HG03442 (cell line): ENCODE measurements around the gene FRG2B.
"Not testable (repeated sequence)": the region's sequence is repeated elsewhere in the genome, so short reads cannot be mapped to it uniquely, and the experiment has no call there.

Experiments used
- ATAC-seq: cut with Tn5 transposase; IDR thresholded peaks from one replicate; pipeline ENCODE4 v1.9.1; 2021; ENCODE audit warnings: mild to moderate bottlenecking, moderate library complexity; ENCODE audit not compliant: unreplicated experiment

FRG2B gene

DNA sequence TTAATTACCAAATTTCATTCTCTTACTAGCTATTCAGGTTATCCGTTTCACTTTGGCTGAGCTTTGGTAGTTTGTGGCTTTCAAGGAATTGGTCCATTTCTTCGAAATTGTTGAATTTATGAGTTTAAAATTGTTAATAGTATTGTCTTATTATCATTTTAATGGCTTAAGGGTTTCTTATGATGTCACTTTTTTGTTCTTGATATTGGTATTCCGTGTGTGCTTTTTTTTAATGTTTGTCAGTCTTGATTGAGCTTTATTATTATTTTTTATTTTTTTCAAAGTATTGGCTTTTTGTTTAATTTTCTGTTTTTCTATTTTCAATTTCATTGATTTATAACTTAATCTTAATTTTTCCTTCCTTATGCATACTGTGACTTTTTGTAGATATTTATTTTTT lies 25.9 kb downstream of the FRG2B start:
- ATAC-seq = no peak

DNA sequence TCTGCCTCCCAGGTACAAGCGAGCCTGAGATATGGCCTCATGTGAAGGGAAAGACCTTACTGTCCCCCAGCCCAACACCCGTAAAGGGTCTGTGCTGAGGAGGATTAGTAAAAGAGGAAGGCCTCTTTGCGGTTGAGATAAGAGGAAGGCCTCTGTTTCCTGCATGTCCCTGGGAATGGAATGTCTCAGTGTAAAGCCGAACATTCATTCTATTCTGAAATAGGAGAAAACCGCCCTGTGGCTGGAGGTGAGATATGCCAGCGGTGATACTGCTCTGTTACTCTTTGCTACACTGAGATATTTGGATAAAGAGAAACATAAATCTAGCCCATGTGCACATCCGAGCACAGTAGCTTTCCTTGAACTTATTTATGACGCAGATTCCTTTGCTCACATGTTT lies 26.7 kb downstream of the FRG2B start:
- not testable (repeated sequence) for ATAC-seq

DNA sequence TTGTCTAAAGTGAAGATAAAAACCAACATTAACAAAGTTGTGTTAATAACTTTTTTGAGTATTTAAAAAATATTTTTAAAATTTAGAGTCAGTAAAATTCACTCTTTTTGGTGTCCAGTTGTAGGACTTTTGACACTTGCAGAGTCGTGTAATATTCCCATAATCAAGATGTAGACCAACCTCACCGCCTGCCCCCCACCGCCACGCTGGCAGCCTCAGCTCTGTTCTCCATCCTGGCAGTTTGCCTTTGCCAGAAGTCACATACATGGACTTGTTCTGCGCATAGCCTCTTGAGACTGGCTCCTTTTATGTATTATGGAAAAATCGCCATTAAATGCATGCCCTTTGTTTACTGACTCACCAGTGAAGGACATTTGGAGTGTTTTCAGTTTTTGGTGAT lies 33.9 kb downstream of the FRG2B start:
- ATAC-seq = no peak

DNA sequence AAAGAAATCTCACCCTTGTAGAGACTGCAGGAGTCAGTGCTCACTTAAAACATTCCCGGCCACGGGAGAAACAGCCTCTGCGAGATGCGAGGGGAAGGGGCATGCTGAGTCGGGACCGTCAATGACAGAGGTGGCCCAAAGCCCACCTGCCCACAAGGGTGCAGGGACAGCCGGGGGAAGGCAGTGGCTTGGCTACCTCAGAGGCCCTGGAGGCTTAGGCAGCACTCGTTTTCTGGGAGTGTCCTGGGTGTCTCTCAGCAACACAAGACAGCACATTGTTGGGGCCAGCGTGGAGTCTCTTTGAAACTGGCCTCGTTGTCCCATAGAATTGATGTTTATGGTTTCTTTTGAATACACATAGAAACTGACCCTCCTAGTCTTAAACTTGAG lies 35.6 kb downstream of the FRG2B start:
- no peak for ATAC-seq

DNA sequence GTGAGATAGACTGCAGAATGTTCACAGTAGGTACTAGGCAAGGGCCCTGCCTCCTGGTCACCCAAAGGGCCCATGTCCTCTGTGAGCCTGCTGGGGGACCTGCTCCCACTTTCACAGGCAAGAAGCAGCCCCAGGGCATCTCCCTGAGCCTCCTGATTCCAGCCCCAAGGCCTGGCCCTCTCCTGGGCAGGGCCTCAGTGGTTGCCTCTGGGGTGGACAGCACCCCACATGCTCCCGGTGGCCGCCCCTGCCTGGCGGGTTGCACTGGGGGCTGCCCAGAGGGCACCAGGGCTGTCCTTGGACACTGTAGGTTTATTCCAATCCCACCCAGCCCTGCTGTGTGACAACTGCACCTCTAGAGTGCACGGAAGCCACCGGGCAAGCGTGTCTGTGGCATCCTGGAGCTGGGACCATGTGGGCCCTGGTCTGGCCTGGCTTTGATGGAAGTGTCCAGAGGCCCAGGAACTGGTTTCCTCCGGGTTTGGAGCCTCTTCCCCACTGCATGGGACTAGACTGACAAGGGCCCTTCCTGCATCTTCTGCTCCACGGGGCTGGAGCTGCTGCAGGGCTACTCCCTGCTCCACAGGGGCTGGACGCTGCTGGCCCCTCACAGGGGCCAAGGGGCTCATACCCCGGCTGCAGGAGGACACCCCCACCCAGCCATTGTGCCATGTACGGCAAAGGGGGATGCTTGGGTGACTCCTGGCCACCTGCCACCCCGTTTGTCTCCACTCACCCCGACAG lies 36.2 kb downstream of the FRG2B start:
- ATAC-seq = no peak

DNA sequence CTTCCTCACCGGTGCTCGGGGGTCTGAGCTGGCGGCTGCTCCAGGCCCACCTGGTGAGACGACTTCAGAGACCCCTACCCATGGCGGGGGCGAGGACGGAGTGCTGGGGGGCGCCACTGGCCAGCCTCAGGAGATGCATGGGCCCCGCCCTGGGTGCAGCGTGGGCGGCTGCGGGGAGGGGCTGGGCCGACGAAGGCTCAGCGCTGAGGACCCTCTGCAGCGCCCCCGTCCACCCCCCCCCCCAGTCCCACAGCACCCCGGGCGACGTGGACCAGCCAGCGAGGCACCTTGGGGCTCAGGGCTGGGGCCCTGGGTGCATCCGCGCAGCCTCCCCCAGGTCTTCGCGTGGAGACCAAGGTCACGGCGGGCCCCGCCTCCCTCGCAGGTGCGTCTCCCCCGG lies 49.6 kb downstream of the FRG2B start:
- not testable (repeated sequence) for ATAC-seq
